Immature natural killer cell (primary cell): ENCODE measurements around the gene CAMK2N1. TPM values are rescaled to one million over a fixed set of nuclear protein-coding genes. Genes with fewer than 3 reads are reported as not detected.

Experiments
- DNase-seq, 3 donors: peaks; one replicate each; pipeline ENCODE4 v3.0.0; 2022; ENCODE audit warnings: mixed read lengths in 1 of 3
- H3K27ac Mint-ChIP-seq, 6 donors: one replicate each; pipeline ENCODE4 v1.8.0; 2020; ENCODE audit warnings: mixed read lengths in 6 of 6, mild to moderate bottlenecking in 5 of 6, inconsistent platforms in 4 of 6, moderate library complexity in 3 of 6
- H3K27me3 Mint-ChIP-seq, 3 donors: one replicate each; pipeline ENCODE4 v1.8.0; 2020 to 2021; ENCODE audit warnings: low read depth in 3 of 3, mild to moderate bottlenecking in 3 of 3, mixed read lengths in 3 of 3, moderate library complexity in 3 of 3, inconsistent platforms in 1 of 3
- H3K36me3 Mint-ChIP-seq, 3 donors: one replicate each; pipeline ENCODE4 v1.8.0; 2020; ENCODE audit warnings: mixed read lengths in 3 of 3, inconsistent platforms in 2 of 3, mild to moderate bottlenecking in 2 of 3
- H3K4me1 Mint-ChIP-seq, 2 donors: one replicate each; pipeline ENCODE4 v1.8.0; 2020; ENCODE audit warnings: inconsistent platforms in 2 of 2, mild to moderate bottlenecking in 2 of 2, mixed read lengths in 2 of 2, moderate library complexity in 1 of 2
- H3K4me3 Mint-ChIP-seq, 5 donors: one replicate each; pipeline ENCODE4 v1.8.0; 2020; ENCODE audit warnings: mild to moderate bottlenecking in 5 of 5, mixed read lengths in 5 of 5, inconsistent platforms in 3 of 5, moderate library complexity in 3 of 5
- H3K9me3 Mint-ChIP-seq, 6 donors: one replicate each; pipeline ENCODE4 v1.8.0; 2020; ENCODE audit warnings: mild to moderate bottlenecking in 6 of 6, mixed read lengths in 6 of 6, inconsistent platforms in 4 of 6, moderate library complexity in 3 of 6
- polyA plus RNA-seq, 3 donors: library from polyadenylated mRNA; unstranded; fragments of 300-500 nt; fragmentation: Illumina TruSeq; gene quantifications; one replicate each; pipeline ENCODE4 v1.2.3, GENCODE V29; 2021

CAMK2N1 gene
- polyA plus RNA-seq, 3 donors from 2014 or later, result 0.10 to 0.43 TPM; not detected in 1

DNA sequence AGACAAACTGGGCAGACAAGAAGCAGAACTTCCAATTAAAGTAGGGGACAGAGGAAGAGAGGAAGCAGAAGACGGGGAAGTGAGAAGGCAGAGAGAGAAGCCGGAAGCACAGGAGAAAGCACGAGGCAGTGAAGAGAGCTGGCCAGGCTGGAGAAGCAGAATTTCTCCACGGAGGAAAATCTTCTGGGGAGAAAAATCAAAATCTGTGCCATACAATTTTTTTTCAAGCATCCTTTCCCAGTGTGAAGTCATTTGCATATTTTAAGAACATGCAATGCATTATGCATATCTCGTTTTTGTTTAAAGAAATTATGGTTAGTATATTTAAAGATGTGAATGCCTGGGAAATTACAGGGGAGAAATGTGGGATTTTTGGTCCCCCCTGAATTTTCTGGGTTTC, 7.3 kb upstream of the CAMK2N1 start:
- Mint-ChIP-seq H3K36me3 (peaks cover 0 to 6% (median 0%) of the 10 kb centered on the region in 3 donors), H3K4me1 (peaks cover 0 to 3% of the 10 kb centered on the region in 2 donors), H3K27me3 (peaks cover 2 to 7% (median 3%) of the 10 kb centered on the region in 3 donors), H3K27ac (no peak overlapping the region), H3K4me3 (peak overlapping the region in 1 of 5 donors; percentile 48), H3K9me3 (no peaks in the 10 kb centered on the region)
- no peak for DNase-seq

DNA sequence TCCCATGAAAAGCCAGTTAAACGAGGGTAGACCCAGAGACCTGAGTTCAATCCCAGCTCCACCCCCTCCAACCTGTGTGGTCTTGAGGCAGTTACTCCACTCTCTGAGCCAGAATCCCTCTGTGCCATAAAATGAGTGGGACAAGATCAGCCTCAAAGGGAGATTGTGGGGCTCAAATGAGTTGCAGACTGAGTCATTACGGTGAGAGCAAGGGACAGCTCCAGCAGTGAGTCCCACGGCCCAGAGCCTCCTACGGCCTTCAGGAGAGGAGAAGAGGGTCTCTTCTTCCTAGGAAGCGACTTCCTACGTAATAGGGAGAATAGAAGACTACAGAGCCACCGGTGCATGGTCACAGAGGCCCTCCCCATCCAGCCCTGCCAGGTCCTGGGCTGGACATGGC, 6.7 kb upstream of the CAMK2N1 start:
- Mint-ChIP-seq H3K36me3 (peaks cover 0 to 5% (median 0%) of the 10 kb centered on the region in 3 donors), H3K27ac (no peak overlapping the region), H3K4me1 (peaks cover 0 to 3% of the 10 kb centered on the region in 2 donors), H3K27me3 (peaks cover 2 to 9% (median 3%) of the 10 kb centered on the region in 3 donors), H3K4me3 (peak overlapping the region in 1 of 5 donors; percentile 19), H3K9me3 (no peaks in the 10 kb centered on the region)
- no peak for DNase-seq

DNA sequence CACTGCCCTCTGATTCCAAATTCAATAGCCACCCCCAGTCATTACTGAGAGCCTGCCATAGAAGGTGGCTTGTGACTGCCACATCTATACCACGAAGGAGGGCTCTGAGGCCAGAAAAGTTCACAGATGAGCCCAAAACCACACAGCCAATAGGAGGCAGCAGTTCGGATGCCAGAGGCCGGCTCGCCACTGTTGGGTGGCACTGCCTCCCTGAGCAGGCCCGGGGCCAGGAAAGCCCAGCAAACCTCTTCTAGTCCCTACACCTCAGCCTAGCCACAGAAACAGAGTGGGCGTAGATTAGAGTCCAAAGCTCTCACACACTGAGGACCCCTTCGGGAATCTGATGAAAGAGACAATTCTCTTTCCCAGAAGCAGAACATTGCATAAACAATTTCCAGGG, 5.9 kb upstream of the CAMK2N1 start:
- DNase-seq, result no peak
- Mint-ChIP-seq H3K27me3 (peaks cover 7 to 9% (median 9%) of the 10 kb centered on the region in 3 donors), H3K4me1 (peaks cover 0 to 4% of the 10 kb centered on the region in 2 donors), H3K4me3 (no peak overlapping the region), H3K36me3 (no peaks in the 10 kb centered on the region), H3K27ac (no peak overlapping the region), H3K9me3 (no peaks in the 10 kb centered on the region)

DNA sequence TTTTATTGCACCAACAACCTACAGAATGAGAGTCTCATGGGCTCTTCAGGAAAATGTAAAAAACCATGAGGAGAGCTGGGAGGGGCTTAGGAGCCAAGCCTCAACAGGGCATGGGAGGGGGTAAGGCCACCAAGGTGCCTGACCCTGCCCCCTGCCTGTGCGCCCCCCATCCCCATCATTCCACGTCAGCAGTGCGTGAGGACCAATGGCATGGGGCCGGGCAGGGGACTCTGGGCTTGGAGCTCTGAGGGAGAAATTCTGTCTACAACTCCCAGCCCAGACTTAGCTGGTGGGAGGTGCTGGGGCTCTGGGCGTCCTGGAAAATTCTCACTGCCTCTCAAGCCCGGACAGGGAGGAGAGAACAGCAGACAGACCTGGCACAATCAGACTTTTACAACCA, 5.2 kb upstream of the CAMK2N1 start:
- Mint-ChIP-seq H3K36me3 (no peaks in the 10 kb centered on the region), H3K27me3 (peaks cover 7 to 9% (median 9%) of the 10 kb centered on the region in 3 donors), H3K4me3 (no peak overlapping the region), H3K9me3 (no peaks in the 10 kb centered on the region), H3K4me1 (peaks cover 0 to 4% of the 10 kb centered on the region in 2 donors), H3K27ac (no peak overlapping the region)
- no peak for DNase-seq

- no peaks in the 10 kb centered on the region for H3K9me3 Mint-ChIP-seq
- H3K36me3 Mint-ChIP-seq, result no peaks in the 10 kb centered on the region
- peak overlapping the region in 2 of 6 donors; percentile 18 to 34 for H3K27ac Mint-ChIP-seq
- H3K27me3 Mint-ChIP-seq, result peaks cover 10 to 16% (median 14%) of the 10 kb centered on the region in 3 donors
- H3K4me3 Mint-ChIP-seq, result peak overlapping the region; percentile 42 to 67 (median 63)
- DNase-seq, result no peak
- peaks cover 0 to 13% of the 10 kb centered on the region in 2 donors for H3K4me1 Mint-ChIP-seq
These were observed 1.2 kb upstream of the CAMK2N1 start for GRCh38 chr1:20487236-20487590.

- peaks cover 0 to 13% of the 10 kb centered on the region in 2 donors for H3K4me1 Mint-ChIP-seq
- peak overlapping the region; percentile 48 to 67 (median 64) for H3K4me3 Mint-ChIP-seq
- DNase-seq, result no peak
- no peaks in the 10 kb centered on the region for H3K9me3 Mint-ChIP-seq
- no peaks in the 10 kb centered on the region for H3K36me3 Mint-ChIP-seq
- H3K27ac Mint-ChIP-seq, result peak overlapping the region in 2 of 6 donors; percentile 18 to 34
- H3K27me3 Mint-ChIP-seq, result peaks cover 10 to 16% (median 14%) of the 10 kb centered on the region in 3 donors
These were observed 636 bp upstream of the CAMK2N1 start for GRCh38 chr1:20486457-20487235.

DNA sequence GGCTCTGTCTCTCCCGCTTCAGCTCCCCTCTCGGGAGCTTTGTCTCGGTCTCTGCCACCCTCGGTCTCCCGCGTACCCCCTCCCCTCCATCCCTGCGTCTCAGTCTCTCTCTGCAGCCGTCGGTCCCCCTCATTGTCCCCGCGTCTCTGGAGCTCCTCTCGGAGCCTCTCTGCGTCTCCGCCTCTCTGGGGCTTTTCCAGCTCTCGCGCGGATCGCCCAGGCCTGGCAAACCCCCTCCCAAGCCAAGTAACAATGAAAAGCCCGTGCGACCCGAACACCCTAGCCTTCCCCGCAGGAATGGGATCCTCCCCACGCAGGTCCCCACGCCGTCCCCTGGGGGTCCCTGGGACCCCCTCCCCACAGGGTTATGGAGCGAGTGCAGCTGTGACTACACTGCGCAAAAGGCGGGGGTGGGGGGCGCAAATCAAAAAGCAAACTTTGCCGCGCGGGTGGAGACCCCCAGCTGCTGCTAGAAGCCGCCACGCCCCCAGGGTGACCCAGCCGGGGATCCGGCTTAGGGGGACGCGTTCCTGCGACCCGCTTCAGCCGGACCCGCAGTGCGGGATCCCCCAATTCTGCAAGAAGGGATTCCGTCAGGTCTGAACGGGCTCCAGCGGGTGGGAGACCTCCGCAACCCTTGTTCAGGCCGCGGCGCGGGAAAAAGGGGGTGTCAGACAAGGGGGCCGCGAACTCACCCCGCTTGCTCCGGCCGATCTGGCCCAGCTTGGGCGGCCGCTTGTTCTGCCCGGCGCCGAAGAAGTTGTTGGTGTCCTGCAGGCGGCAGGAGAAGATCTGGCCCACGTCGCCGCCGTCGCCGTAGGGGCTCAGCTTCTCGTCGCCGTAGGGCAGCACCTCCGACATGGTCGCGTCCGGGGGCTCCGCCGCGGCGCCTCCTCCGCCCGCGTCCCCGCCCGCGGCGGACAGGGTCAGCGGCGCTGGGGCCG, 1.2 kb downstream of the CAMK2N1 start:
- Mint-ChIP-seq H3K4me3 (peak overlapping the region; percentile 46 to 84 (median 68)), H3K4me1 (peaks cover 0 to 13% of the 10 kb centered on the region in 2 donors), H3K9me3 (no peaks in the 10 kb centered on the region), H3K27ac (peak overlapping the region in 1 of 6 donors; percentile 53), H3K36me3 (no peaks in the 10 kb centered on the region), H3K27me3 (peaks cover 8 to 14% (median 14%) of the 10 kb centered on the region in 3 donors)
- no peak for DNase-seq

- Mint-ChIP-seq H3K27me3 (peaks cover 10 to 14% (median 14%) of the 10 kb centered on the region in 3 donors), H3K36me3 (no peaks in the 10 kb centered on the region), H3K4me1 (peaks cover 0 to 13% of the 10 kb centered on the region in 2 donors), H3K4me3 (peak overlapping the region; percentile 46 to 84 (median 74)), H3K27ac (peak overlapping the region in 2 of 6 donors; percentile 40 to 53), H3K9me3 (no peaks in the 10 kb centered on the region)
- no peak for DNase-seq
These were observed 2.0 kb downstream of the CAMK2N1 start for GRCh38 chr1:20483833-20484518.

DNA sequence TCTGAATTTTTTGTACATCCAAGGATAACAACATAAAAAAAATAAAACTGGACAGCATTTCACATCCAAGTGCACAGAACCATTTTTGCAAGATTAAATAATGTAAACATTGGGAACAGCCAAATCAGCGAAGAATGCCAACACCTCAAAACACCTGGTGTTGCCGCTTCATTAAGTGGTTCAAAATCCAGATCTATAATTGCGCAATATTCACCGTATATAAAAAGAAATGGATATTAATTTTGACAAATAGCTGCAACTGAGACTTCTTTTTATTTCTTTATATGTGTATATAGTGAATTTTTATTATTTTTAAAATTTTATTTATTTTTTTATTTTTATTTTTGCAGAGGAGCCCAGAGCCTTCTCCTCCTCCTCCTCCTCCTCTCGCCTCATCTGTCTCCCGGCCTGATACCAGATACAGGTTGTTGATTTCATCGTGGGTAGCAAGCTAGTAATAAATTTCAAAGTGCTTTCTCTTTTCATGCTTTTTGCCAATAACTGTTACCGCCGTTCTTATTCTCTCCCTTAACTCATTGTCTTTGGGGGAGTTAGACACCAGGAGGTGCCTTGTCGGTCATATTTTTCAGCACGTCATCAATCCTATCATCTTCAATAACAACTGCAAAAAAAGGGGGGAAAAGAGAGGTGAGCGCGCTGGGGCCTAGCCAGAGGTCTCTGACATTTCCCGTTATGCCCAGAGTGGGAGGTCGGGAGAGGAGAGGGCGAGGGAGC, 2.7 kb downstream of the CAMK2N1 start:
- Mint-ChIP-seq H3K9me3 (no peaks in the 10 kb centered on the region), H3K4me3 (peak overlapping the region; percentile 18 to 74 (median 67)), H3K27me3 (peaks cover 12 to 16% (median 12%) of the 10 kb centered on the region in 3 donors), H3K36me3 (no peaks in the 10 kb centered on the region), H3K27ac (no peak overlapping the region), H3K4me1 (peaks cover 0 to 13% of the 10 kb centered on the region in 2 donors)
- DNase-seq, result no peak

GRCh38 chr1:20481643-20482498, 4.1 kb downstream of the CAMK2N1 start:
- no peaks in the 10 kb centered on the region for H3K36me3 Mint-ChIP-seq
- H3K4me1 Mint-ChIP-seq, result peaks cover 0 to 11% of the 10 kb centered on the region in 2 donors
- no peak for DNase-seq
- peaks cover 8 to 12% (median 10%) of the 10 kb centered on the region in 3 donors for H3K27me3 Mint-ChIP-seq
- H3K9me3 Mint-ChIP-seq, result no peaks in the 10 kb centered on the region
- H3K4me3 Mint-ChIP-seq, result no peak overlapping the region
- H3K27ac Mint-ChIP-seq, result no peak overlapping the region

DNA sequence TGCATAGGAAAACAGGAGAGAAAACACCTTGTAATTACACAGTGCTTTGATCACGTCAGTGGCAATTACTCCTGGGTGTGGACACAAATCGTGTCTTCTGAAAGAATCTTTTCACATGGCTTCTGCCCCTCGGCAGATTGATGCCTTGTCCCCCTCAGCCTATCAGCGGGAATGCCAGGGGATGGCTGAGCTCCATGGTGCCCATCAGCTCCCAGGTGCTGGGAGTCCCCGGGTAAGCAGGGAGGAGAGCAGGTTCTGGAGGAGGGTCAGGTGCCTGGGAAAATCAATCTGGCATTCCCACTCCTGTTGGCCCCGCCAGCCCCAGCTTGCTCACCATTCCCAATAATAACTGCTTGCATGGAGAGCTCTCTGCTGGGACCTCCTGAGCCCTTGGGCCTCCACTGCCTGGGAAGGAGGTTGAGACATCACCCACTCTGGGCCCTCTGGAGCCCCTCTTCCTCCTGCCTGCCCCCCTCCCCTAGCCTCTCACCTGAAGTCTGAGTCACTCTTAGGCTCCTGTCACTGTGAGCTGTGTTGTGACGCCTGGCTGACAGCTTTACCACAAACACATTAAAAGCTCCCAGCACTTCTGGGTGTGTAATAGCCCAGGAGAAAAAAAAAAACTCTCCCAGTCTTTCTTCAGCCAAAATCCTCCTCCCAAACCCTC, 4.9 kb downstream of the CAMK2N1 start:
- Mint-ChIP-seq H3K4me3 (no peak overlapping the region), H3K4me1 (peaks cover 0 to 11% of the 10 kb centered on the region in 2 donors), H3K36me3 (no peaks in the 10 kb centered on the region), H3K27ac (no peak overlapping the region), H3K9me3 (no peaks in the 10 kb centered on the region), H3K27me3 (peaks cover 8 to 12% (median 12%) of the 10 kb centered on the region in 3 donors)
- DNase-seq, result no peak
